Measurements from ENCODE around the gene ENAM. TPM values are rescaled to one million over a fixed set of nuclear protein-coding genes. Genes with fewer than 3 reads are reported as not detected.

The ENAM gene
- total and polyA plus RNA-seq, 2 donors (not counting 3 experiments of a cell fraction or from before 2014, with no cell fraction given) = 0.07 TPM; not detected in 1

DNA sequence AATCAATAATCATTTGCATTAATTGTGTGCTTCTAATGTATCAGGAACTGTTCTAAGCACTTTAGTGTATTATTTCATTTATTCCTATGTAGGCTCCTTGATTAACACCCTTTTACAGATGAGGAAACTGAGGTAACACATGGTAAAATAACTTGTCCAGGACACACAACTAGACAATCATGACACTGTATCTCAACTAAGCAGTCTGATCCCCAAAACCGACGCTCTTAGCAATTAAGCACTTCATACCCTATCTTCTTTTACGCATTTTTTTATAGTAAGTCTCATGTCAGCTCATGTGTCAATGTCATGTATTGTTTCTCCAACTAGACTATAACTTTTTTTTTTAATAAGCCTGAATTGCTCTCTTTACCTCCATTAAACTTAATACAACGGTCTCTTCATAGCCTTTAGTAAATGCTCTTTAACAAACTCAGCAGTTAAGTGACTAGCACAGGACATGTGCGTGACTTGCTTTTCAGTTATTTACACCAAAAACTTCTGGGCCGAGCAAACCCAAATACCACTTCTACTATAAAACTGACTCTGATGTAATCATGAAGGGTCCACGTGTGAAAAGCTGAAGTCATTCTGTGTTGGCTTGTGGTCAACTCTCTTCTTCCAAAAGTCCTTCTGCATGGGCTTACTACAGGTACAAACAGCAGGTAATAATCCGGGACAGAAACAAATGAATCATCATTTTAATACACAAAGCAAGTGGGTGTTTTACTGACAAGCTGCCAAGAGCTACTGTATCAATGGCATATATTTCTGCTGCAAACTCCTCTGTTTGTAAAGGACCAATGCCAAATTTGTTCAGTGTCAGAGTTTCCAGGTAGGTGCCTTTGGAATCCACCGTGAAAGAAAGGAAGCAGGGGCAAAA is 44.4 kb upstream of the ENAM start:
- no TSS peak for BruUV-seq (replicated peaks)
- H3K9me3 ChIP-seq (replicated peaks; ENCODE audit: control insufficient read depth, insufficient read depth, low read length) = no peaks in the 10 kb centered on the region
- FAIRE-seq (no peak), DNase-seq (ENCODE audit: low read depth, low spot score) (no peak)
- H3K4me3 ChIP-seq (replicated peaks in 1 of 3; ENCODE audit: insufficient read depth in 1 of 3, low read depth in 1 of 3, low read length in 3 of 3) = no peak overlapping the region
- H3K27ac ChIP-seq (ENCODE audit: insufficient read depth, low read depth, low read length) = no peak overlapping the region
- H3K9ac ChIP-seq (replicated peaks; ENCODE audit: extremely low read depth, insufficient read depth, low read length) = no peak overlapping the region
- no peak overlapping the region for H2AFZ ChIP-seq (ENCODE audit: low read depth, low read length)
- dilution Hi-C loops (cut with MboI; ENCODE audit: extremely low pct_ligation_motif_present, low sequenced_read_pairs) = no loop called here
- intact Hi-C loops (cut with micrococcal nuclease) = no loop called here
- no peaks in the 10 kb centered on the region for H3K4me1 ChIP-seq (ENCODE audit: control insufficient read depth, extremely low read depth, insufficient read depth, low read length)
- ChIA-PET POLR2A (no interaction called here), CTCF (no interaction called here)
- no peaks in the 10 kb centered on the region for H3K9me1 ChIP-seq (replicated peaks; ENCODE audit: control insufficient read depth, extremely low read depth, insufficient read depth, low read length)
- no peaks in the 10 kb centered on the region for H4K20me1 ChIP-seq (replicated peaks; ENCODE audit: control insufficient read depth, extremely low read depth, insufficient read depth, low read length)
- no peak overlapping the region for H3K4me2 ChIP-seq (ENCODE audit: insufficient read depth, low read length)
- peaks cover 0 to 2% of the 10 kb centered on the region in 2 experiments for H3K27me3 ChIP-seq (ENCODE audit: control insufficient read depth in 2 of 2, insufficient read depth in 2 of 2, low read length in 2 of 2)
- TF ChIP-seq GATA2 (IDR thresholded peaks at IDR 0.05; ENCODE audit: insufficient read depth, insufficient read length, low read depth, low read length) (no peak), CTCF (IDR thresholded peaks at IDR 0.05; ENCODE audit: extremely low read depth in 1 of 2, insufficient read depth in 1 of 2, low read depth in 1 of 2, low read length in 2 of 2) (no peak), POLR2A (IDR thresholded peaks at IDR 0.05; ENCODE audit: low read depth, low read length) (no peak), MAX (IDR thresholded peaks at IDR 0.05; ENCODE audit: insufficient read depth, insufficient read length) (no peak), FOS (IDR thresholded peaks at IDR 0.05; ENCODE audit: borderline replicate concordance, insufficient read depth, low read length) (no peak), MYC (IDR thresholded peaks at IDR 0.05; ENCODE audit: low read depth, low read length) (no peak), EZH2 (IDR thresholded peaks at IDR 0.05; ENCODE audit: borderline replicate concordance, low read depth, low read length, severe bottlenecking) (no peak), JUN (IDR thresholded peaks at IDR 0.05; ENCODE audit: borderline replicate concordance, insufficient read depth, insufficient read length, low read depth) (no peak), POLR2AphosphoS5 (IDR thresholded peaks at IDR 0.05; ENCODE audit: insufficient read depth, low read depth, low read length) (no peak)
- no peaks in the 10 kb centered on the region for H3K36me3 ChIP-seq (ENCODE audit: control insufficient read depth in 2 of 2, extremely low read depth in 1 of 2, insufficient read depth in 2 of 2, low read length in 2 of 2)
- no peaks in the 10 kb centered on the region for H3K79me2 ChIP-seq (ENCODE audit: control insufficient read depth, insufficient read depth, low read length)

Data from endothelial cell of umbilical vein (primary cell).